OCI-LY7 (cell line): Measurements from ENCODE around the gene TASP1. TPM values are rescaled to one million over a fixed set of nuclear protein-coding genes. Genes with fewer than 3 reads are reported as not detected.
"Not testable (repeated sequence)": the region's sequence is repeated elsewhere in the genome, so short reads cannot be mapped to it uniquely, and the experiment has no call there.

Experiments used
- BruUV-seq: library from RNA; stranded (reverse); fragments of 400-500 nt; replicated peaks from 2 replicates; lab custom pipeline; 2021; lab: Mats Ljungman, UMichigan
- CTCF ChIA-PET: fragments of 300-600 bp; sonication (Branson Sonifier 250); formaldehyde crosslinking; loops from one replicate; lab custom pipeline; 2022; ENCODE audit warnings: antibody characterized with exemption; ENCODE audit not compliant: unreplicated experiment; lab: Charles Lee
- POLR2A ChIA-PET: fragments of 300-600 bp; sonication (Branson Sonifier 250); formaldehyde crosslinking; loops from one replicate; lab custom pipeline; 2022; ENCODE audit warnings: antibody characterized with exemption; lab: Charles Lee
- DNase-seq: peaks from one replicate; pipeline ENCODE4 v3.0.0-alpha.2; 2015; ENCODE audit warnings: low spot score
- H2AFZ ChIP-seq: fragments of 200-600 bp; sonication (generic), shearing (Covaris generic); 2 replicates; pipeline ENCODE4 v1.6.1; 2014; ENCODE audit warnings: mild to moderate bottlenecking, antibody characterized with exemption, low read length, moderate library complexity
- H3K27ac ChIP-seq: fragments of 200-600 bp; sonication (generic); 2 replicates; pipeline ENCODE4 v1.5.1; 2014; ENCODE audit warnings: mixed run types, low read depth, mild to moderate bottlenecking, moderate library complexity, low read length, inconsistent platforms; ENCODE audit not compliant: poor library complexity, severe bottlenecking
- H3K36me3 ChIP-seq: fragments of 200-600 bp; sonication (generic); 2 replicates; pipeline ENCODE4 v1.6.1; 2014; ENCODE audit warnings: mild to moderate bottlenecking, antibody characterized with exemption, low read length, moderate library complexity, mixed read lengths; ENCODE audit not compliant: insufficient read depth
- H3K4me1 ChIP-seq: fragments of 200-600 bp; sonication (generic); 2 replicates; pipeline ENCODE4 v1.5.1; 2014; ENCODE audit warnings: mild to moderate bottlenecking, low read length; ENCODE audit not compliant: insufficient read depth, poor library complexity, severe bottlenecking
- H3K4me2 ChIP-seq: fragments of 200-600 bp; sonication (generic); 2 replicates; pipeline ENCODE4 v1.6.1; 2014; ENCODE audit warnings: mild to moderate bottlenecking, low read length
- H3K4me3 ChIP-seq: fragments of 200-600 bp; sonication (generic); 2 replicates; pipeline ENCODE4 v1.5.1; 2014; ENCODE audit warnings: mild to moderate bottlenecking, low read depth, low read length; ENCODE audit not compliant: poor library complexity, severe bottlenecking
- H3K79me2 ChIP-seq: fragments of 200-600 bp; sonication (generic); 2 replicates; pipeline ENCODE4 v1.6.1; 2016; ENCODE audit warnings: low read depth, mild to moderate bottlenecking, low read length, moderate library complexity, mixed read lengths; ENCODE audit not compliant: insufficient read depth
- H3K9me2 ChIP-seq: fragments of 200-600 bp; sonication (generic); 2 replicates; pipeline ENCODE4 v1.6.1; 2016; ENCODE audit warnings: mild to moderate bottlenecking, low read length, mixed read lengths; ENCODE audit not compliant: insufficient read depth
- H3K9me3 ChIP-seq: fragments of 200-600 bp; sonication (generic); 2 replicates; pipeline ENCODE4 v1.6.1; 2014; ENCODE audit warnings: mild to moderate bottlenecking, mixed run types, low read length, mixed read lengths
- H4K20me1 ChIP-seq: fragments of 200-600 bp; sonication (generic); 2 replicates; pipeline ENCODE4 v1.6.1; 2014; ENCODE audit warnings: mild to moderate bottlenecking, antibody characterized with exemption, low read length, moderate library complexity, mixed read lengths; ENCODE audit not compliant: insufficient read depth
- CTCF ChIP-seq: fragments of 200-600 bp; sonication (generic); conservative IDR thresholded peaks from 2 replicates; pipeline ENCODE4 v1.5.1; 2014; ENCODE audit warnings: mild to moderate bottlenecking, antibody characterized with exemption, low read length, moderate library complexity, mixed read lengths
- EZH2phosphoT487 ChIP-seq: fragments of 200-600 bp; sonication (generic); IDR thresholded peaks from 2 replicates; pipeline ENCODE4 v1.6.1; 2018; ENCODE audit warnings: low read depth, borderline replicate concordance, mild to moderate bottlenecking, mixed run types, antibody characterized with exemption, low read length, moderate library complexity, mixed read lengths
- intact Hi-C: fragments of 100-400 bp; cut with micrococcal nuclease; formaldehyde crosslinking; loops from one replicate; pipeline ENCODE4 v1.10.0; 2022; ENCODE audit not compliant: unreplicated experiment
- total RNA-seq, 2 experiments: library from RNA; depleted of rRNA in 1 of 2; stranded (reverse); fragments of >200 nt in 1 of 2; shearing (Covaris generic) in 1 of 2; gene quantifications; 2 replicates each; pipeline ENCODE4 v1.2.3, GENCODE V29; 2014 to 2022

Gene TASP1
- total RNA-seq, 2 experiments from 2014 or later = 12.9 to 15.5 TPM

- Histone ChIP-seq H2AFZ (no peak overlapping the region), H3K4me3 (no peak overlapping the region), H3K4me1 (no peaks in the 10 kb centered on the region), H3K36me3 (no peaks in the 10 kb centered on the region), H4K20me1 (no peaks in the 10 kb centered on the region), H3K9me2 (no peaks in the 10 kb centered on the region), H3K4me2 (no peak overlapping the region), H3K27ac (no peak overlapping the region), H3K79me2 (no peaks in the 10 kb centered on the region), H3K9me3 (no peaks in the 10 kb centered on the region)
- no peak for DNase-seq
- POLR2A ChIA-PET = interaction anchor here (0.5 kb wide), 1 partner anchor 80 kb away, joined by 3 read pairs; no protein-coding TSS in a partner anchor
- intact Hi-C loops = no loop called here
- TF ChIP-seq EZH2phosphoT487 (no peak), CTCF (no peak)
- no TSS peak for BruUV-seq
- CTCF ChIA-PET = no interaction called here
These were observed 265.3 kb downstream of the TASP1 start for GRCh38 chr20:13373400-13373799.

- H3K36me3 ChIP-seq = no peaks in the 10 kb centered on the region
- CTCF ChIA-PET = no interaction called here
- TF ChIP-seq CTCF (no peak), EZH2phosphoT487 (no peak)
- intact Hi-C loops = no loop called here
- H3K27ac ChIP-seq = no peak overlapping the region
- no peak overlapping the region for H3K4me3 ChIP-seq
- DNase-seq = no peak
- no peaks in the 10 kb centered on the region for H3K9me3 ChIP-seq
- no peaks in the 10 kb centered on the region for H4K20me1 ChIP-seq
- no peaks in the 10 kb centered on the region for H3K9me2 ChIP-seq
- H2AFZ ChIP-seq = no peak overlapping the region
- H3K79me2 ChIP-seq = no peaks in the 10 kb centered on the region
- POLR2A ChIA-PET = no interaction called here
- no peak overlapping the region for H3K4me2 ChIP-seq
- BruUV-seq = no TSS peak
- H3K4me1 ChIP-seq = no peaks in the 10 kb centered on the region
These were observed 274.2 kb downstream of the TASP1 start for GRCh38 chr20:13364278-13365170.

GRCh38 chr20:13363473-13363872 lies 275.3 kb downstream of the TASP1 start:
- Histone ChIP-seq H3K36me3 (no peaks in the 10 kb centered on the region), H3K27ac (no peak overlapping the region), H3K9me2 (no peaks in the 10 kb centered on the region), H3K4me1 (no peaks in the 10 kb centered on the region), H3K9me3 (no peaks in the 10 kb centered on the region), H3K79me2 (no peaks in the 10 kb centered on the region), H3K4me2 (no peak overlapping the region), H4K20me1 (no peaks in the 10 kb centered on the region), H3K4me3 (no peak overlapping the region), H2AFZ (no peak overlapping the region)
- POLR2A ChIA-PET = no interaction called here
- no peak for DNase-seq
- TF ChIP-seq CTCF (no peak), EZH2phosphoT487 (no peak)
- intact Hi-C loops = no loop called here
- CTCF ChIA-PET = no interaction called here
- BruUV-seq = no TSS peak

GRCh38 chr20:13362165-13362564 lies 276.6 kb downstream of the TASP1 start:
- H4K20me1 ChIP-seq, H3K9me3 ChIP-seq, H3K4me3 ChIP-seq, H3K36me3 ChIP-seq, BruUV-seq, H3K79me2 ChIP-seq, H3K9me2 ChIP-seq, H2AFZ ChIP-seq, intact Hi-C loops, POLR2A ChIA-PET, H3K4me2 ChIP-seq, H3K27ac ChIP-seq, CTCF ChIA-PET, H3K4me1 ChIP-seq, DNase-seq: not testable (repeated sequence)
